ENCODE measurements around the gene RANBP3L.

RANBP3L gene

GRCh38 chr5:36242534-36243485, 58.9 kb downstream of the RANBP3L start:
- Histone ChIP-seq H3K9ac (ENCODE audit: insufficient read length, low read depth) (peak overlapping the region; percentile 61), H3K9me3 (ENCODE audit: insufficient read depth, low read length) (peaks cover 7% of the 10 kb centered on the region), H3K36me3 (ENCODE audit: insufficient read depth, insufficient read length, low read length) (no peaks in the 10 kb centered on the region), H3K4me3 (ENCODE audit: insufficient read length, low read depth) (peak overlapping the region; percentile 65), H3K27me3 (ENCODE audit: insufficient read depth, insufficient read length) (no peaks in the 10 kb centered on the region), H3K4me1 (ENCODE audit: insufficient read depth, insufficient read length) (no peaks in the 10 kb centered on the region)
- no peak for TF ChIP-seq SUZ12 (IDR thresholded peaks at IDR 0.05; ENCODE audit: extremely low read depth, insufficient read depth, insufficient read length)
- TF ChIP-seq ZNF274 (IDR thresholded peaks at IDR 0.05; ENCODE audit: low read depth, low read length) = no peak
- no peak for DNase-seq (ENCODE audit: low read depth, low spot score)

DNA sequence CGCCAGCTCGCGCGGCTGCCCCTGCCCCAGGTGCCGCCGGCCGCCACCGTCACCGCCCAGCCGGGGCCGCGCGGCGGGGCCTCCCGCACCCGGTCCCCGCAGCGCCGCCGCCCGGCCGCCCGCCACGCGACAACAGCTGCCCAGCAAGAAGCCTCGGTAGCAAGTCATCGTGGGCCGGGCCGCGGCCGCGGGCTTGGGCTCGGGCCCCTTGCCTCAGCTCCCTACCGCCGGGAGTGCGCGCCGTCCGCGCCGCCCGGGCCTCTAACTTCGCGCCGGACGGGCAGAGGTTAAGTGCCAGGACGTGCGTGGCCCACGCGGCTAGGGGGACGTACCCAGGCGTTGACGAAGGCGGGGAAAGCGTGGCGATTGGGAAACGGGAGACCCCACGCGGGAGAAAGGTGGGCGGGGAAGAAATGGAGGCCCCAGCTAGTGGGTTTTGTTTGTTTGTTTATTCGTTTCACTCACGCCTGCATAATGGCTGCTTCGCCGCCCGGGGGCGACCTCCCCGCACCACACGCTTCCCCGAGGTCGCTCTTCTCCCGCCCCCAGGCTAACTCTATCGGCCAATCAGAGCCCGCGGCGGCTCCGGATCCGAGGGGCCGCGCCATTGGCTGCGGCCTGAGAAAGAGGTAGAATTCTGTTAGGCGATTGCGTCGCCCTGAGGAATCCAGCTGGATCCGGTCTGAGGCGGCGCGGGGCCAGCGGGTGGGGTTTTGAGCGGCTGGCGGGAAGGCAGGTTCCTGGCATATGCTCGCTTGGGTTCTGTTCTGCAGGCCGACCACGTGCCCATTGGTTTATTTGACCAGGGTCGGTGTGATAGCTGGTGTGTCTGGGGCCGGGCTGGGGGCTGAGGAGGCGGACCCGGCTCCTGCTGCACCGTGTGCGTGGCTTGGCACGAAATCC, 59.8 kb downstream of the RANBP3L start, which contains the start of gene NADK2:
NADK2 (minus strand) TSS at position 295 of the 903 bp plus-strand sequence; CDS start at position 168, 127 bp downstream.
- Histone ChIP-seq H3K27me3 (ENCODE audit: insufficient read depth, insufficient read length) (no peaks in the 10 kb centered on the region), H3K9ac (ENCODE audit: insufficient read length, low read depth) (peak within 1 kb of the TSS; percentile 83), H3K4me3 (ENCODE audit: insufficient read length, low read depth) (peak within 1 kb of the TSS; percentile 65), H3K36me3 (ENCODE audit: insufficient read depth, insufficient read length, low read length) (no peaks in the 10 kb centered on the region), H3K4me1 (ENCODE audit: insufficient read depth, insufficient read length) (no peaks in the 10 kb centered on the region), H3K9me3 (ENCODE audit: insufficient read depth, low read length) (peaks cover 7% of the 10 kb centered on the region)
- peak; percentile 86 for DNase-seq (ENCODE audit: low read depth, low spot score)
- TF ChIP-seq ZNF274 (IDR thresholded peaks at IDR 0.05; ENCODE audit: low read depth, low read length) (no peak), YY1 (IDR thresholded peaks at IDR 0.05; ENCODE audit: insufficient read depth, insufficient read length) (no peak), SUZ12 (IDR thresholded peaks at IDR 0.05; ENCODE audit: extremely low read depth, insufficient read depth, insufficient read length) (no peak)

- H3K27me3 ChIP-seq (ENCODE audit: insufficient read depth, insufficient read length) = no peaks in the 10 kb centered on the region
- TF ChIP-seq SUZ12 (IDR thresholded peaks at IDR 0.05; ENCODE audit: extremely low read depth, insufficient read depth, insufficient read length) (no peak), YY1 (IDR thresholded peaks at IDR 0.05; ENCODE audit: insufficient read depth, insufficient read length) (no peak), ZNF274 (IDR thresholded peaks at IDR 0.05; ENCODE audit: low read depth, low read length) (no peak)
- H3K36me3 ChIP-seq (ENCODE audit: insufficient read depth, insufficient read length, low read length) = no peaks in the 10 kb centered on the region
- H3K4me3 ChIP-seq (ENCODE audit: insufficient read length, low read depth) = peak overlapping the region; percentile 65
- H3K9ac ChIP-seq (ENCODE audit: insufficient read length, low read depth) = peak overlapping the region; percentile 83
- no peaks in the 10 kb centered on the region for H3K4me1 ChIP-seq (ENCODE audit: insufficient read depth, insufficient read length)
- DNase-seq (ENCODE audit: low read depth, low spot score) = peak; percentile 11
- H3K9me3 ChIP-seq (ENCODE audit: insufficient read depth, low read length) = peaks cover 7% of the 10 kb centered on the region
Measured at GRCh38 chr5:36240779-36241630, 60.7 kb downstream of the RANBP3L start.

DNA sequence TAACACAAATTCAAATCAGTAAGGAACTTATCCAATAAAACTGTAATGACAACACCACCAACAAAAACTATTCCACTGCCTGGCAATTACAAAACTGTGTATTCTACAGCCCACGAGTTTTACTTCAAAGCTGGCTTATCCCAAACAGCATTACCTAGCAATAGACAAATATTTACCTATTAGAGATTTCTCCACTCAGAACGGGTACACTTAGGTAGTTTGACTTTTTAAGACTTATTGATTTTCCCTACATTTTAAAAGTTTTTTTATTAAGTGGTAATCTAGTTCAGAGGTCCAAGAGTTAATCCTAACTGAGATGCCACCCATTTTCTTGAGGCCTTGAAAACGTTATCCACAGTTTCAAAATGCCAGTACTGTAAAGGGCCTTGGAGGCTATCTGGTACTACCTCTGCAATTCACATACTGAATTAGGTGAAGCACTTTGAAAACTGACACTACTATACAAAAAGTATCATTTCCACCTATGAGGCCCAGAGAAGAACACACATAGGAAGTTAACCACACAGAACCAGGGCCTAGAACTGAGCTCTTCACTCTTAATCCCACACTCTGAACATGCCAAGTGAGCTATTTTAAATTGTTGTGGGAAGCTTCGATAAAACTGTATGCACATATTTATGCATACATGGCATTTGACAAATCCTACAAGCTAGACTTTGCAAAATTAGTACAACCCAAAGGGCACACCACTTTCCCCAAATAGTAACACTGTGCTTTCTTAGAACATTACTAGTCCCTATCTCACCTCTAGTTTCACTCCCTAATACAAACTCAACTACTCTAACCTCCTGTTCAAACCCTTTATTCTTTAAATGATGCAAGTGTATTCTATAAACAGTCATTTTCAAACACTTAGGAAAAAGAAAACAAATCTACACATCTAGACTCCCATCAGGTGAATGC, 62.1 kb downstream of the RANBP3L start:
- Histone ChIP-seq H3K27me3 (ENCODE audit: insufficient read depth, insufficient read length) (no peaks in the 10 kb centered on the region), H3K36me3 (ENCODE audit: insufficient read depth, insufficient read length, low read length) (no peaks in the 10 kb centered on the region), H3K9me3 (ENCODE audit: insufficient read depth, low read length) (peaks cover 7% of the 10 kb centered on the region), H3K9ac (ENCODE audit: insufficient read length, low read depth) (no peak overlapping the region), H3K4me1 (ENCODE audit: insufficient read depth, insufficient read length) (no peaks in the 10 kb centered on the region), H3K4me3 (ENCODE audit: insufficient read length, low read depth) (no peak overlapping the region)
- TF ChIP-seq YY1 (IDR thresholded peaks at IDR 0.05; ENCODE audit: insufficient read depth, insufficient read length) (no peak), ZNF274 (IDR thresholded peaks at IDR 0.05; ENCODE audit: low read depth, low read length) (no peak), SUZ12 (IDR thresholded peaks at IDR 0.05; ENCODE audit: extremely low read depth, insufficient read depth, insufficient read length) (no peak)
- no peak for DNase-seq (ENCODE audit: low read depth, low spot score)

GRCh38 chr5:36238502-36239295, 63.0 kb downstream of the RANBP3L start:
- Histone ChIP-seq H3K9me3 (ENCODE audit: insufficient read depth, low read length) (peaks cover 7% of the 10 kb centered on the region), H3K9ac (ENCODE audit: insufficient read length, low read depth) (no peak overlapping the region), H3K4me3 (ENCODE audit: insufficient read length, low read depth) (no peak overlapping the region), H3K4me1 (ENCODE audit: insufficient read depth, insufficient read length) (no peaks in the 10 kb centered on the region), H3K27me3 (ENCODE audit: insufficient read depth, insufficient read length) (no peaks in the 10 kb centered on the region), H3K36me3 (ENCODE audit: insufficient read depth, insufficient read length, low read length) (no peaks in the 10 kb centered on the region)
- no peak for DNase-seq (ENCODE audit: low read depth, low spot score)
- TF ChIP-seq SUZ12 (IDR thresholded peaks at IDR 0.05; ENCODE audit: extremely low read depth, insufficient read depth, insufficient read length) = no peak
- no peak for TF ChIP-seq ZNF274 (IDR thresholded peaks at IDR 0.05; ENCODE audit: low read depth, low read length)
- TF ChIP-seq YY1 (IDR thresholded peaks at IDR 0.05; ENCODE audit: insufficient read depth, insufficient read length) = no peak
